Measurements from ENCODE around the gene GRAMD1B.

GRAMD1B gene

DNA sequence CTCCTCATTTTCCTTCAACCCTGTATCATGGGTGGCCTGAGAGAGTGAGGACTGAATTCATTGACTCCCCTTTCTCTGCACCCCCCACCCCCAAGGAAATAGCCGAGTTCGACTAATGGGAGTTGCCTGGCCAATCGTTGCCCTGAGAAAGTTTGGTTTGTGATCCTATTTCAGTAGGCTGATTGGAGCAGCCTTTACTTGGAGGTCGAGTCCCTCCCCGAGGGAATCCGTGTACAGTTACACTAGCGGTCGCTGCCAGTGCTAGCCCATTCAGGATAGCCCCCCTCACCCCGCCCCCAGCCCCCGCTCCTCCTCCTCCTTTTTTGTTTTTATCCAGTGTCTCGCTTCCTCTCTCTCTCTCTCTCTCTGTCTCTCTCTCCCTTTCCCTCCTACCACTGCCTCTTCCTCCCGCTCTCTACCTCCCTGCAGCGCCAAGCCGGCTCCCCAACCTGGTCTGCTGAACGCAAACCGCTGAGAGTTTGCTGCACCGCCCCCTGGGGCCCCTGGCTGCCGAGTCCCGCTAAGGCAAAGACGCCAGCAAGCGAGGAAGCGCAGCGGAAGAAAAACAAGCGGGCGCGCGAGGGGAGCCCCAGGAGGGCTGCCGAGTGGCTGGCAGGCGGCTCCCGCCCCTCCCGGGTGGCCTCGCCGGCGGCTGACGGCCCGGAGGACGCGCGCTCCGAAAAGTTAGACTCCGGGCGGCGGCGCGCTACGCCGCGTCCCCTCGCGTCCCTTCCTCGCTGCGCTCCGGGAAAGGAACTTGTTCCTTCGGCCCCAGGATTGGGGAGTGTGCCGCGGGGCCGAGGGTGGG lies at the start of gene GRAMD1B:
GRAMD1B (plus strand) TSS at position 357 of the 808 bp plus-strand sequence. CDS start 524 bp downstream, outside the sequence.
- Mint-ChIP-seq H3K9me3 (no peaks in the 10 kb centered on the region), H3K27me3 (no peaks in the 10 kb centered on the region), H3K36me3 (peaks cover 15% of the 10 kb centered on the region), H3K4me3 (peak within 1 kb of the TSS; percentile 86), H3K27ac (peak within 1 kb of the TSS; percentile 93), H3K4me1 (peaks cover 50% of the 10 kb centered on the region)
- DNase-seq, result peak; percentile 93
- CTCF ChIA-PET, result interaction anchor here (0.7 to 5.9 kb wide), 5 partner anchors 20 to 74 kb away, joined by 3 to 86 read pairs (median 4); no protein-coding TSS in a partner anchor

DNA sequence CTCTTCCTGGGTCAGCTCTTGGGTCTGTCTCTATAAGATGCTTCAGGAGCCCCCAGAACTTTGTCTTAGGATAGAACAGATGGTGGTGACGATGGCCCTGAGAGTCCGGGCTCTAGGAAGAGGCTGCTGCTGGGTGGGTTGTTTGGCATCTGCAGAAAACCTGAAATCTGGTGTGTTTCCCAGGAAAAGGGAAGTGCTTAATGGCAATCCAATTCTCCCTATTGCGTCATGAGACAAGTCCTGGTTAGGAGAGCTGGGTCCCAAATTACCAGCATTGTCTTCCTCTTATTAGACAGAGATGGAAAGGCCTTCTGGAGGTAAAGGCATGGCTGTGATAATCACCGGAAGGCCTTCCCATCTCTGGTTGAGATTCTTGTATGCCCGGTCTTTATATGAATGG lies 48.9 kb upstream of the GRAMD1B start:
- no peak for DNase-seq
- CTCF ChIA-PET, result interaction anchor here (1.1 to 2.2 kb wide), 7 partner anchors 19 to 95 kb away, joined by 3 to 6 read pairs (median 3); no protein-coding TSS in a partner anchor
- H3K27me3 Mint-ChIP-seq, result no peaks in the 10 kb centered on the region
- no peaks in the 10 kb centered on the region for H3K9me3 Mint-ChIP-seq
- peaks cover 20% of the 10 kb centered on the region for H3K4me1 Mint-ChIP-seq
- no peak overlapping the region for H3K4me3 Mint-ChIP-seq
- peaks cover 7% of the 10 kb centered on the region for H3K36me3 Mint-ChIP-seq
- peak overlapping the region; percentile 85 for H3K27ac Mint-ChIP-seq

DNA sequence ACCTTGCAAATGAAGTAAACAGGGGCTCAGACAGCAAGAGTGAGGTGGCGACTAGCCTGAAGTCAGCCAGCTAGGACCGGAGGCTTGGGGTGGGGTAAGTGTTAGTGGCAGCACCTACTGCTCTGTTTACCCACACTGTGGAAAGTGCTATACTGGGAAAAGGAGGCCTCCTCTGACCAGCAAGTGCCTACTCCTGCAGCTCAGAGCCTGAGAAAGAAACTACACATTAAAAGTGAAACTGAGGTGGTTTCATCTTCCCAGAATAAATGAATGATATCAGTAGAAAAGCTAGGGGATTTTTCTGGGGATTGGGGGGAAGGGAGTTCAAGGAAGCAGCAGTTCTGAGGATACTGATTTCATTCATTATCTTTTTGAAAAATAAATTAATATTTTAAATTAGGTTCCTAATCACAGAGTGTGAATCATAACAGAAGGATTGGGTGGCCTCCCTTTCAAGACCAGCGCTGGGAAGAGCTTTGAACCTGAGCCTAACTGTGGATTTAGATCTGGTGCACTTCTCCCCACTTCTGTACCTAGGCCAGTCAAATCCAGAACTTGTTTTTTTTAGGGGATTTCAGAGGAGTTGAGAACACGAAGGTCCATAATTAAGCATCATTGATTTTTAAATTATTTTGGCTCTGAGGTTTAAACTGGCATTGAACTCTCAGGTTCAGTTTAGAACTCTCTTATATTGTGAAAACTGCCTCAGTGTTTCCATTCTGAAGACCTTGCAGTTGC lies 48.1 kb upstream of the GRAMD1B start:
- no peaks in the 10 kb centered on the region for H3K27me3 Mint-ChIP-seq
- DNase-seq, result peak; percentile 67
- peak overlapping the region; percentile 24 for H3K4me3 Mint-ChIP-seq
- H3K36me3 Mint-ChIP-seq, result peaks cover 7% of the 10 kb centered on the region
- H3K9me3 Mint-ChIP-seq, result no peaks in the 10 kb centered on the region
- CTCF ChIA-PET, result interaction anchor here (0.7 to 2.2 kb wide), 5 partner anchors 22 to 94 kb away, joined by 3 to 7 read pairs (median 4); no protein-coding TSS in a partner anchor
- peak overlapping the region; percentile 85 for H3K27ac Mint-ChIP-seq
- H3K4me1 Mint-ChIP-seq, result peaks cover 18% of the 10 kb centered on the region

DNA sequence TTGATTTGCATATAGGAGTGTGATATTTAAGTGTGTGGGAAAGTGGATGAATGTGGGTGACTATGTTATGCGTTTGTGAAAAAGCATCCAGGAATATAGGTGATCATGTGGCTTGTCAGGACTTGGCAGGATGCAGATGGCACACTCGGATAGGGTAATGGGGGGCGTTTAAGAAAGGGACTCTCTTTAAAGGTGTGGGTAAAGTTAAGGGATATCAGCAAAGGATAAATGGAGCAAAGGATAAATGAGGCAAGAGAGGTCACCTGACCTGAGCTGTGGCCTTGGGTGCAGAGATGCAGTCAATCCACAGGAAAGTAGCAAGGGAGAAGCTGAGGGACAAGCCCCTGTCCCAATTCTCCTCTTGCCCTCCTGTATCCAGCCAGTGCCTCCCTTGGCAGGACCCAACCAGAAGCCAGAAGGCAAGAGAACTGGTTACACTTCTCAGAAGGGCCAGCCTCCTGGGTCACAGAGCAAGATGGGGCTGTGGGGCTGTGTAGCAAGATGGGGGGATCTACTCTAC lies 47.5 kb upstream of the GRAMD1B start:
- no peak for DNase-seq
- Mint-ChIP-seq H3K27me3 (no peaks in the 10 kb centered on the region), H3K27ac (peak overlapping the region; percentile 82), H3K9me3 (no peaks in the 10 kb centered on the region), H3K36me3 (peaks cover 5% of the 10 kb centered on the region), H3K4me3 (no peak overlapping the region), H3K4me1 (peaks cover 13% of the 10 kb centered on the region)
- CTCF ChIA-PET, result interaction anchor here (1.5 to 2.2 kb wide), 2 partner anchors 25 kb away, joined by 6 to 7 read pairs; no protein-coding TSS in a partner anchor

DNA sequence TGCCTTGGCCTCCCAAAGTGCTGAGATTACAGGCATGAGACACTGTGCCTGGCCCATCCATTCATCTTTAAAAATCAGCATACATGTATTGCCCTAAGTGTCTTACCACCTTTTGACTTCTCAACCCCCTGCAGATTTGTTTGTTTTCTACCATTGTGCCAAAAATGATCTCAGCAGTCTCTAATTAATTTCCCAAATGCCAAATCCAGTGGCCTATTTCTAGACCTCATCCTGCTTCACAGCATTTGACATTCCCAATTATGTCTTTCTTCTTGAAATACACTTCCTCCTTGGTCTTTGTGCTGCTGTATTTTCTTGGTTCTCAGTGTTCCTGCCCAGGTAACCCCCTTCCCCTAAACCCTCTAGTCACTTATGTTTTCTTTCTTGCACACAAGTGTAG lies 46.0 kb upstream of the GRAMD1B start:
- peaks cover 5% of the 10 kb centered on the region for H3K4me1 Mint-ChIP-seq
- H3K36me3 Mint-ChIP-seq, result peaks cover 5% of the 10 kb centered on the region

DNA sequence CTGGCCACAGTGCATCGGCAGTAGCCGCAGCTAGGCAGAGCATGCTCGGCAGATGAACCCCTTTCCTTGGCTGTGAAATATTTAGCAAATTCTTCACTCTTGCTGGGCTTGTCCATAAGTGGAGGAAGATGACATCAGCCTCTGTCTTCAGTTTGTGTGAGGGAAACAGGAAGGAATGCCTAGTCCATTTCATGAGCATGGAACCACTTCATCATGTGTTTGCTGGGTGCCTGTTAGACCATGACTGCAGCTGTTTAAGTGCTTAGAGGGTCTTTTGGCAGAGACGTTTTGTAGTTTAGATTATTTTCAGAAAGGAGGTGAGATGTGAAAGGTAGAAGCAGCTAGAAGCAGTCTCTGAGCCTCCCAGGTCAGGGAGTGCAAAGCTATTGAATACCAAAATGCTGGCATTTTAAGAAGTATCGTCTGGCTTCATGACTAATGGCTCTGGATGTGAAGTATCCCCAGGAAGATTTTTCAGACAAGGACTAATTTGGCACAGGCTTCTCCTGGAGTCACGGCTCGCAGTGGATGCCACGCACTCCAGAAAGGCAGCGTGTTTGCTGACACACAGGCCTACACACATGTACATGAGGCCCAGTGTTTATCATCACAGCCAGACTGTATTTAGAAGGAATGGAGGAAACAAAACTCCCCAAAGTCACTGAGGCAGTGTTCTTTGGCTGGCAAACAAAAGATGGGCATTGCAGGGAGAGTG lies 43.1 kb upstream of the GRAMD1B start:
- DNase-seq, result no peak
- no peaks in the 10 kb centered on the region for H3K9me3 Mint-ChIP-seq
- no peak overlapping the region for H3K4me3 Mint-ChIP-seq
- H3K27me3 Mint-ChIP-seq, result no peaks in the 10 kb centered on the region
- no peaks in the 10 kb centered on the region for H3K4me1 Mint-ChIP-seq
- H3K36me3 Mint-ChIP-seq, result peaks cover 7% of the 10 kb centered on the region
- CTCF ChIA-PET, result no interaction called here
- H3K27ac Mint-ChIP-seq, result no peak overlapping the region

More for the DNA sequence above, 46.0 kb upstream of the GRAMD1B start:
- H3K27me3 Mint-ChIP-seq, result no peaks in the 10 kb centered on the region
- DNase-seq, result no peak
- no peaks in the 10 kb centered on the region for H3K9me3 Mint-ChIP-seq
- H3K27ac Mint-ChIP-seq, result no peak overlapping the region
- CTCF ChIA-PET, result no interaction called here
- no peak overlapping the region for H3K4me3 Mint-ChIP-seq

DNA sequence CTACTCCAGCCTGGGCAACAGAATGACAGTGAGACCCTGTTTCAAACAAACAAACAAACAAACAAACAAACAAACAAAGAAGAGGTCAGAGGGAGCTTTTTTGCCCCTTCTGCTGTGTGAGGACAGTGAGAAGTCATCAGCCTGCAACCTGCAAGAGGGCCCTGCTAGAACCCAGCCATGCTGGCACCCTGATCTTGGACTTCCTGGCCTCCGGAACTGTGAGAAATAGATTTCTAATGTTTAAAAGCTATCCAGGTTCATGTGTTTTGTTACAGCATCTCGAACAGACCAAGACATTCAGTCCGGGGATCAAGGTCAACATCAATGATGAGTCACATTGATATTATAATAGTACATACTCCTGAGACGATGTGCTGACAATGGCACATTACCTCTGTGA lies 41.4 kb upstream of the GRAMD1B start:
- DNase-seq, result no peak
- H3K27ac Mint-ChIP-seq, result no peak overlapping the region
- no peaks in the 10 kb centered on the region for H3K27me3 Mint-ChIP-seq
- H3K4me1 Mint-ChIP-seq, result peaks cover 8% of the 10 kb centered on the region
- peaks cover 5% of the 10 kb centered on the region for H3K36me3 Mint-ChIP-seq
- CTCF ChIA-PET, result interaction anchor here (1.5 kb wide), 1 partner anchor 19 kb away, joined by 6 read pairs; no protein-coding TSS in a partner anchor
- no peak overlapping the region for H3K4me3 Mint-ChIP-seq
- H3K9me3 Mint-ChIP-seq, result no peaks in the 10 kb centered on the region

DNA sequence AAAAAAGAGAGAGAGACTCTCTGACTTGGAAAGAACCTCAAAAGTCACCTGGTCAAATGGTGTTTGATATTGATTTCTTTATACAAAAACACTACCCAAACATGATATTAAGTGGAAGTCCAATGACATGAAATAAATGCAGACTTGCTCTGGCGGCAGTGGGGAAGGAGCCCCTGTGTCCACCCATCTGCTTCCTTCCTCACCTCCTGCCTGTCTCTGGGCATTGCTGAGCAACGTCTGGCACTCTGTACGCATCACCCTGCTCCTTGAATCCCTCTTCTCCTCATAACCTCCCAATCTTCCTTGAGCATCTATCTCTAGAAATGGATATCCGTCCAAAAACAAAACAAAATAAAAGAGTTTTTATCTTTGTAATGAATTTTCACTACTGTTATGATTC lies 39.9 kb upstream of the GRAMD1B start:
- CTCF ChIA-PET, result no interaction called here
- H3K4me3 Mint-ChIP-seq, result no peak overlapping the region
- H3K36me3 Mint-ChIP-seq, result peaks cover 6% of the 10 kb centered on the region

DNA sequence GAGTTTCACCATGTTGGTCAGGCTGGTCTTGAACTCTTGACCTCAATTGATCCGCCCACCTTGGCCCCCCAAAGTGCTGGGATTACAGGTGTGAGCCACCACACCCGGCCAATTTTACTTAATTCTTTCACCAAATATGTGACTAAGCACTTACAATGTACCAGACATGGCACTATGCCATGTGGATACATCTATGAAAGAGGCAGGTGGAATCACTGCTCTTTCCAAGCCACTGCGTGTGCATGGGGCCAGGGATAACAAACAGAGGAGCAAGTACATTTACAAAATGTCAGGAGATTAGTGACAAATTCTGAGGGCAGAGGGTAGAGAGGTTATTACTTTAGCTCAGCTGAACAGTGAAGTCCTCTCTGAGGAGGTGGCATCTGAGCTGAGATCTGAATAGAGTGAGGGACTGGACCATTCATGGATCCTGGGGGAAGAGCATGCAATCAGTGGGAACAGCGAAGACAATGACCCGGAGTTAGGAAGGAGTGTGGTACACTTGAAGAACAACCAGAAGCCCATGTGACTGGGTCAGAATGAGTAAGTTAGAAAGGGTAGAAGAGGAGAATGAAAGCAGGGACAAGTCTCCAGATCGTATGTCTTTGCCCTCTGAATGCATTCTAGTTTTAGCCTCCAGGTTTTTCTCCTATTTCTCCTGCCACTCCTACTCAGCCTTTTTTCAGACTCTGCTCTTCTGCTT lies 38.3 kb upstream of the GRAMD1B start:
- H3K36me3 Mint-ChIP-seq, result peaks cover 6% of the 10 kb centered on the region
- no peak for DNase-seq
- no peak overlapping the region for H3K4me3 Mint-ChIP-seq
- peaks cover 15% of the 10 kb centered on the region for H3K27me3 Mint-ChIP-seq
- no peaks in the 10 kb centered on the region for H3K9me3 Mint-ChIP-seq
- no peak overlapping the region for H3K27ac Mint-ChIP-seq
- CTCF ChIA-PET, result no interaction called here
- peaks cover 13% of the 10 kb centered on the region for H3K4me1 Mint-ChIP-seq

More for the DNA sequence above, 39.9 kb upstream of the GRAMD1B start:
- Mint-ChIP-seq H3K27me3 (peaks cover 8% of the 10 kb centered on the region), H3K9me3 (no peaks in the 10 kb centered on the region), H3K27ac (no peak overlapping the region), H3K4me1 (peaks cover 10% of the 10 kb centered on the region)
- DNase-seq, result no peak

DNA sequence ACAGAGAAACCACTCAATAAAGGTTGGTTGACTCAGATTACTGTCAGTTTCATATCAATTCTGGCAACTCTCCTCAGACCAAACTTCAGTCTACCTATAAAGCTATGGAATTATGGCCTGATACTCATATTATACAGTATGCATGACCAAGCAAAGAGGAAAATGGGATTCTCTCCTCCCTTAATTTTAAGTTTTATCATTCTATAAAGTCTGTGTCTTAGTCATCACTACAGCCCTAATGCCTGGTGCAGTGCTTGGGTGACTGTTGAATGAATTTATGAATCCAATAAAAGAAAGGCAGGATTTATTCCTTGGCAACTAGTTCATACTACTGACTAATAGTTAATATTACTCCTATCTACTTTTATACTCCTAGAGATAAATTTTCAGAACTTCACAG lies 37.6 kb upstream of the GRAMD1B start:
- Mint-ChIP-seq H3K27me3 (peaks cover 15% of the 10 kb centered on the region), H3K27ac (no peak overlapping the region), H3K36me3 (peaks cover 6% of the 10 kb centered on the region), H3K4me3 (no peak overlapping the region), H3K4me1 (peaks cover 13% of the 10 kb centered on the region), H3K9me3 (no peaks in the 10 kb centered on the region)
- DNase-seq, result no peak
- CTCF ChIA-PET, result no interaction called here

DNA sequence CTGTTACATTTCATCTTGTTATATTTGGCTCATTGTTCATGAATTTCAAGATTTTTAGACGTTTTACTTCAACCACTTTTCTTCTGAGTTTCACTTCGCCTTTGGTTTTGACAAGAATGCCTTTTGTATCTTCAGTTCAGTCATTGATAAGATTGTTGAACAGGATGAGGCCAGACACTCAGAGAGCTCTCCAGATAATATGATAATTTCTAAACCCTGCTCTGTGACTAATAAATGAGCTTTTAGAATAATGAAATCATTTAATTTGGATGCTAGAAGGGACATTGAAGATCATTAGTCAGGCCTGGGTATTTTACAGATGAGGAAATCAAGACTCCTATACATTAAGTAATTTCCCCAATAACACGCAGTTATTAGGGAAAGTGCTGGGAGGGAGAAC lies 37.2 kb upstream of the GRAMD1B start:
- H3K4me3 Mint-ChIP-seq, result no peak overlapping the region
- no peak overlapping the region for H3K27ac Mint-ChIP-seq
- CTCF ChIA-PET, result no interaction called here
- DNase-seq, result no peak
- peaks cover 6% of the 10 kb centered on the region for H3K36me3 Mint-ChIP-seq
- H3K4me1 Mint-ChIP-seq, result peaks cover 13% of the 10 kb centered on the region
- H3K9me3 Mint-ChIP-seq, result no peaks in the 10 kb centered on the region
- peaks cover 15% of the 10 kb centered on the region for H3K27me3 Mint-ChIP-seq

DNA sequence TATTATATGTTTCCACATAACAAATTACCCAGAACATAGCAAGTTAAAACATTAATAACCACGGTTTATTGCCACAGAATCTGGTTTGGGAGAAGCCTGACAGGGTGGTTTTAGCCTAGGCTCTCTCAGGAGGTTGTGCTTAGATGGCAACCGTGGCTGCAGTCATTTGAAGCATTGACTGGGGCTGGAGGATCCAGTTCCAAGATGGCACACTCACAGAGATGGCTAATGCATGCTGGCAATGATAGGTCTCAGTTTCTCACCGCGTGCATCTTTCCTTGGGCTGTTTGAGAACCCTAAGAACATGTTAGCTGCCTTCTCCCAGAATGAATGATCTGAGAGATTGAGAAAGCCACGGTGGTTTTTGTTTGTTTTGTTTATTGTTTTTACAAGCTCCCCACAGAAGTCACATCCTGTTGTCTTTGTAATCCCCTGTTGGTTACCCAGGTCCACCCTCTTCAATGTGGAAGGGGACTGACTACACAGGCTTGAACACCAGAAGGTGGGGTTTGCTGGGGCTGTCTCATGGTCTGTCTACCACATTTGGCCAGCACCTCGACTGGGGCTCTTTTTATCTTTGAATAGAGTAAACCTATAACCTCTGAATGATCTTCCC lies 36.6 kb upstream of the GRAMD1B start:
- Mint-ChIP-seq H3K27ac (no peak overlapping the region), H3K36me3 (peaks cover 6% of the 10 kb centered on the region), H3K4me3 (no peak overlapping the region), H3K9me3 (no peaks in the 10 kb centered on the region), H3K27me3 (peaks cover 15% of the 10 kb centered on the region), H3K4me1 (peaks cover 13% of the 10 kb centered on the region)
- CTCF ChIA-PET, result interaction anchor here (0.6 to 1.1 kb wide), 2 partner anchors 14 to 55 kb away, joined by 3 read pairs; no protein-coding TSS in a partner anchor
- no peak for DNase-seq

DNA sequence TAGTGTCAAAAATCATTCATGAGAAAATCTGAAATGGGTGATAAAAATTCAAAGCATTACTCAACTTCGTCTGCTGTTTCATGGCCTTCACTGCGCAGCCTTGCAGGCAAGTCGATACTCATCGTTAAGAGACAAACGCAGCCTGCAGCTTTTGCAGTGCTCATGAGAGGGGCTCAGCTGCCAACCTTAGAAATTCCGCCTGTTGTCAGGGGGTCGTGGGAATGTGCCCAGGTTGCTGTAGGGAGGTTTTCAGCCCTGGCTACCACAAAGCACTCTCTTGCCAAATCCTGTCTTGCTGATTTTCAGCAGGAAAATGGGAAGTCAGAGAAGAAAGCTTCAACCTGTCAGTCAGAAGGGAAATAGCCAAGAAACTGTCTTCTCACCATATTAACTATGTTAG lies 25.4 kb upstream of the GRAMD1B start:
- H3K4me1 Mint-ChIP-seq, result peaks cover 26% of the 10 kb centered on the region
- H3K36me3 Mint-ChIP-seq, result no peaks in the 10 kb centered on the region
- CTCF ChIA-PET, result interaction anchor here (0.7 to 6.8 kb wide), 3 partner anchors 23 to 73 kb away, joined by 3 to 232 read pairs (median 86); no protein-coding TSS in a partner anchor
- no peaks in the 10 kb centered on the region for H3K9me3 Mint-ChIP-seq
- DNase-seq, result no peak
- H3K4me3 Mint-ChIP-seq, result no peak overlapping the region
- no peak overlapping the region for H3K27ac Mint-ChIP-seq
- H3K27me3 Mint-ChIP-seq, result no peaks in the 10 kb centered on the region

All from activated naive CD4-positive, alpha-beta T cell treated with anti-CD3 and anti-CD28 coated beads, Interleukin-2, amount 10 ng/mL, durations not matched to agents 7 days and 5 days (primary cell).